Measurements from ENCODE around the gene CCR7.

The CCR7 gene

GRCh38 chr17:40538019-40538935 is 27.0 kb downstream of the CCR7 start:
- DNase-seq (ENCODE audit: low read depth), result no peak
- no peak for TF ChIP-seq CTCF (IDR thresholded peaks at IDR 0.05; ENCODE audit: control insufficient read depth, insufficient read depth, low read depth, low read length, missing control alignments)
- no peak overlapping the region for H3K4me3 ChIP-seq (ENCODE audit: control insufficient read depth, low read depth, low read length)

GRCh38 chr17:40536295-40537171 is 28.7 kb downstream of the CCR7 start:
- H3K4me3 ChIP-seq (ENCODE audit: control insufficient read depth, low read depth, low read length), result no peak overlapping the region
- no peak for TF ChIP-seq CTCF (IDR thresholded peaks at IDR 0.05; ENCODE audit: control insufficient read depth, insufficient read depth, low read depth, low read length, missing control alignments)
- no peak for DNase-seq (ENCODE audit: low read depth)

- DNase-seq (ENCODE audit: low read depth), result no peak
- no peak for TF ChIP-seq CTCF (IDR thresholded peaks at IDR 0.05; ENCODE audit: control insufficient read depth, insufficient read depth, low read depth, low read length, missing control alignments)
- no peak overlapping the region for H3K4me3 ChIP-seq (ENCODE audit: control insufficient read depth, low read depth, low read length)
These were observed 29.4 kb downstream of the CCR7 start for GRCh38 chr17:40535924-40536294.

GRCh38 chr17:40535438-40535837 is 29.8 kb downstream of the CCR7 start:
- no peak for DNase-seq (ENCODE audit: low read depth)
- TF ChIP-seq CTCF (IDR thresholded peaks at IDR 0.05; ENCODE audit: control insufficient read depth, insufficient read depth, low read depth, low read length, missing control alignments), result no peak
- H3K4me3 ChIP-seq (ENCODE audit: control insufficient read depth, low read depth, low read length), result no peak overlapping the region

GRCh38 chr17:40534371-40535189 is 30.7 kb downstream of the CCR7 start:
- DNase-seq (ENCODE audit: low read depth), result no peak
- no peak overlapping the region for H3K4me3 ChIP-seq (ENCODE audit: control insufficient read depth, low read depth, low read length)
- no peak for TF ChIP-seq CTCF (IDR thresholded peaks at IDR 0.05; ENCODE audit: control insufficient read depth, insufficient read depth, low read depth, low read length, missing control alignments)

GRCh38 chr17:40533896-40534295 is 31.4 kb downstream of the CCR7 start:
- H3K4me3 ChIP-seq (ENCODE audit: control insufficient read depth, low read depth, low read length), result no peak overlapping the region
- DNase-seq (ENCODE audit: low read depth), result no peak
- no peak for TF ChIP-seq CTCF (IDR thresholded peaks at IDR 0.05; ENCODE audit: control insufficient read depth, insufficient read depth, low read depth, low read length, missing control alignments)

Measured in AG09309 (cell line).